Measurements from ENCODE around the gene FOXP1. TPM values are rescaled to one million over a fixed set of nuclear protein-coding genes. Genes with fewer than 3 reads are reported as not detected.

The FOXP1 gene
- total and polyA plus RNA-seq, 9 of the 15 experiments (the other 6 are each of a cell fraction or from before 2014, with no cell fraction given) = 7.7 to 34.5 (median 13.7) TPM

GRCh38 chr3:71322154-71322553, 261.4 kb downstream of the FOXP1 start:
- no peak overlapping the region for H3K9ac ChIP-seq (ENCODE audit: insufficient read depth in 1 of 2, low read depth in 2 of 2, low read length in 2 of 2)
- no peak overlapping the region for H3K4me3 ChIP-seq
- ATAC-seq (no peak), DNase-seq (ENCODE audit: extremely low read depth in 1 of 4, low spot score in 3 of 4) (no peak), FAIRE-seq (no peak)
- WGBS (ENCODE audit: insufficient coverage, low coverage, missing lambda C conversion rate) = 100% methylated on average over 1 of the region's 1 CpG
- no peaks in the 10 kb centered on the region for H3K27me3 ChIP-seq (ENCODE audit: control insufficient read depth in 2 of 2, insufficient read depth in 2 of 2, low read length in 2 of 2)
- no peaks in the 10 kb centered on the region for H3K9me1 ChIP-seq (ENCODE audit: control insufficient read depth, insufficient read depth, low read length)
- no peaks in the 10 kb centered on the region for H3K9me3 ChIP-seq (replicated peaks; ENCODE audit: control insufficient read depth, insufficient read depth, low read depth, low read length)
- H3K36me3 ChIP-seq (ENCODE audit: control insufficient read depth, insufficient read depth, low read length) = no peaks in the 10 kb centered on the region
- no peak overlapping the region for H3K27ac ChIP-seq (ENCODE audit: extremely low read depth, low read depth, low read length)
- POLR2A ChIA-PET = no interaction called here
- no TSS peak for BruUV-seq (replicated peaks)
- no peaks in the 10 kb centered on the region for H3K4me1 ChIP-seq (replicated peaks in 1 of 2; ENCODE audit: control insufficient read depth in 2 of 2, insufficient read depth in 2 of 2, low read length in 2 of 2)
- H3K4me2 ChIP-seq (ENCODE audit: insufficient read depth, low read length) = no peak overlapping the region
- no peak overlapping the region for H2AFZ ChIP-seq (ENCODE audit: low read depth, low read length)
- no peaks in the 10 kb centered on the region; the same call in 2 of the 3 replicates for H3K79me2 ChIP-seq (ENCODE audit: control insufficient read depth, insufficient read depth, low read length)
- TF ChIP-seq SMAD1 (IDR thresholded peaks at IDR 0.05; ENCODE audit: low read depth, low read length, partially characterized antibody) (no peak), ZNF586 (CRISPR knock-in tag; conservative IDR thresholded peaks at IDR 0.05) (no peak), ARHGAP35 (IDR thresholded peaks at IDR 0.05; ENCODE audit: partially characterized antibody) (no peak), SMARCA4 (IDR thresholded peaks at IDR 0.05) (no peak), EGR1 (conservative IDR thresholded peaks at IDR 0.05) (no peak), ZNF263 (CRISPR knock-in tag; IDR thresholded peaks at IDR 0.05; ENCODE audit: borderline replicate concordance) (no peak), NCOA6 (IDR thresholded peaks at IDR 0.05) (no peak), POLR2H (tag; IDR thresholded peaks at IDR 0.05; ENCODE audit: low read depth) (no peak), E2F5 (CRISPR knock-in tag; IDR thresholded peaks at IDR 0.05) (no peak)
- in situ Hi-C loops (cut with MboI) (no loop called here), intact Hi-C loops (cut with micrococcal nuclease) (no loop called here)
- CTCF ChIA-PET (ENCODE audit: low intra/inter-chr PET ratio) = no interaction called here
- H4K20me1 ChIP-seq (replicated peaks; ENCODE audit: control insufficient read depth, insufficient read depth, low read length) = no peaks in the 10 kb centered on the region
